GM13977 (cell line): ENCODE data around the gene MEGF11.

ENCODE experiments used
- DNase-seq: peaks from one replicate; pipeline ENCODE4 v3.0.0; 2012; ENCODE audit warnings: low spot score
- in situ Hi-C: fragments of 300-500 bp; cut with MboI; formaldehyde crosslinking; loops from one replicate; pipeline ENCODE4 v1.12.0; 2022; ENCODE audit warnings: low sequenced_read_pairs, low pct_unique_long_range_greater_than_20kb, mixed read lengths, inconsistent platforms; ENCODE audit not compliant: unreplicated experiment
- TF ChIP-seq, protein P1 (sequence below): IDR thresholded peaks from 2 replicates; pipeline ENCODE4 v1.5.1; 2012; ENCODE audit warnings: mild to moderate bottlenecking, control low read depth; ENCODE audit not compliant: insufficient read depth; ENCODE audit errors: extremely low read depth, missing control alignments

MEGF11 gene

DNA sequence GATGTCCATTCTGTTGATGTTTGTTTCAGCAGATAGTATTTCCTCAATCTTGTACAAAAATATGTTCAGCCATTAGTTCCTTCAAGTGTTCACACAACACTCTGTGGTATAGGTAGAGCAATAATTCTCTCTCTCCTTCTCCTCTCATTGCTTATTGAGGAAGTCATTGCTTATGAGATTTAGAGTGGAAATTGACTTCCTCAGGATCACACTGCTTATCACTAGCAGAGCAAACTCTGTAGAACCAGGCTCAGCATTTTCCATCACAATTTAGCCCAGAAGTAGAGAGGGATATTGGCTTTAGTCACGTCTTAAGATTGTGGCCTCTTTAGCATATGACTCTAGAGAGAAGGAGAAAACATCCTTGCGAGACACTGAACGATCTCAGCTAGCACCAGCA lies 353.1 kb downstream of the MEGF11 start:
- TF ChIP-seq, protein P1, sequence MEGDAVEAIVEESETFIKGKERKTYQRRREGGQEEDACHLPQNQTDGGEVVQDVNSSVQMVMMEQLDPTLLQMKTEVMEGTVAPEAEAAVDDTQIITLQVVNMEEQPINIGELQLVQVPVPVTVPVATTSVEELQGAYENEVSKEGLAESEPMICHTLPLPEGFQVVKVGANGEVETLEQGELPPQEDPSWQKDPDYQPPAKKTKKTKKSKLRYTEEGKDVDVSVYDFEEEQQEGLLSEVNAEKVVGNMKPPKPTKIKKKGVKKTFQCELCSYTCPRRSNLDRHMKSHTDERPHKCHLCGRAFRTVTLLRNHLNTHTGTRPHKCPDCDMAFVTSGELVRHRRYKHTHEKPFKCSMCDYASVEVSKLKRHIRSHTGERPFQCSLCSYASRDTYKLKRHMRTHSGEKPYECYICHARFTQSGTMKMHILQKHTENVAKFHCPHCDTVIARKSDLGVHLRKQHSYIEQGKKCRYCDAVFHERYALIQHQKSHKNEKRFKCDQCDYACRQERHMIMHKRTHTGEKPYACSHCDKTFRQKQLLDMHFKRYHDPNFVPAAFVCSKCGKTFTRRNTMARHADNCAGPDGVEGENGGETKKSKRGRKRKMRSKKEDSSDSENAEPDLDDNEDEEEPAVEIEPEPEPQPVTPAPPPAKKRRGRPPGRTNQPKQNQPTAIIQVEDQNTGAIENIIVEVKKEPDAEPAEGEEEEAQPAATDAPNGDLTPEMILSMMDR, result no peak
- DNase-seq, result no peak
- in situ Hi-C loops, result no loop called here

GRCh38 chr15:65896236-65896635 lies 357.3 kb downstream of the MEGF11 start:
- TF ChIP-seq, protein P1, result no peak
- in situ Hi-C loops, result no loop called here
- no peak for DNase-seq

DNA sequence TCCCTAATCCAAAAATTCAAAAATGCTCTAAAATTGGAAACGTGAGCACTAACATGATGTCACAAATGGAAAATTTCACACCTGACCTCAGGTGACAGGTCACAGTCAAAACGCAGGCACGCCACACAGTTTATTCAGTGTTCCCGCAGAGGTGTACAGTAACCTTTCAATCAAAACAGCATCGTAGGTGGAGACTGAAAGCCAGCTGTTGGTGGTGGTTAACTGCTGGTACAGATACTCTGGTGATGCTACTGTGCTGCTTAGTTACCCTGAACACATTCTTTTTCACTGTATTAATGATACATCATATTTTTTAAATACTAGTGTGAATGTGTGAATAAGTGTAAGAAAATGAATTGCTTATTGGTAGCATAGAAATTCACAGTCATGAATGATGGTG lies 360.5 kb downstream of the MEGF11 start:
- DNase-seq, result no peak

DNA sequence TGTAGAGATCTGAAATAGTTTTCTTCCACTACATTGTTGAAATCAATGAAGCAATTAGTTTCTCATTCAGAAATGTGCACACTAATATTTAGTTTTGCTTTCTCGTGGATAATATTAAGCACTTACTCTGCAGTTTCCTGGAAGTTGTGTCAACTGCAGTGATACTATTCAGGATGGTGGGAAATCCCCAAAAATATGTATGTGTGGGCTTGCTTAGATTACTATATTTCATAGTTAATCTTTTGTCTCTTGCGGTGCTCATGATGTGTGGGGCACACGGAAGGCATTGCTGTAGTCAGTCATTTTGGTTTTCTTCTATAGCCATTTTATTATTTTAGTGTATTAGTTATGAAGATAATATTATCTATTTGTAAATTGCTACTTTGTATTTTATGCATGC lies 364.6 kb downstream of the MEGF11 start:
- in situ Hi-C loops, result no loop called here
- no peak for DNase-seq
- TF ChIP-seq, protein P1, result no peak

More for the DNA sequence above, 360.5 kb downstream of the MEGF11 start:
- in situ Hi-C loops, result no loop called here
- TF ChIP-seq, protein P1, result no peak

GRCh38 chr15:65887565-65887964 lies 366.0 kb downstream of the MEGF11 start:
- TF ChIP-seq, protein P1, result no peak
- in situ Hi-C loops, result no loop called here
- DNase-seq, result no peak

- in situ Hi-C loops, result no loop called here
- DNase-seq, result no peak
- TF ChIP-seq, protein P1, result no peak
Observed at GRCh38 chr15:65885668-65886218, 367.8 kb downstream of the MEGF11 start.

DNA sequence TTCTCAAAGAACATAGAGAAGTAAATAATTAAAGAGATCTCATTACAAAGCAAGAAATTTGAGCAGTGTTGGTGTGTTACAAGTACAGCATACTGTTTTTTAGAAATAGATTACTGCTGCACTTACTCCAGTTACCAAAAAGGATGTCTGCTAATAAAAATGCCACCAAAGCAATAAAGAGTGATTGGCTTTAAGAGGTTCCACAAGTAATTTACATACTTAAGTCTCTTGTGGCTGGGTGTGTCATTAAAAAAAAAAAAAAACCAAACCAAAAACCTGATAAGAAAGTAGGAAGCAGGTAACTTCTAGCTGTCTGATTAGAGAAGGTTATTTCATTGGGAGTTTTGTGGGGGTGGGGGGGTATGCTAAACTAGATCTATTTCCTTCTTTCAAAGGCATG lies 369.0 kb downstream of the MEGF11 start:
- TF ChIP-seq, protein P1, result no peak

More for the DNA sequence above, 369.0 kb downstream of the MEGF11 start:
- no peak for DNase-seq
- in situ Hi-C loops, result no loop called here
